ENCODE data around the gene FBXW5.

DNA sequence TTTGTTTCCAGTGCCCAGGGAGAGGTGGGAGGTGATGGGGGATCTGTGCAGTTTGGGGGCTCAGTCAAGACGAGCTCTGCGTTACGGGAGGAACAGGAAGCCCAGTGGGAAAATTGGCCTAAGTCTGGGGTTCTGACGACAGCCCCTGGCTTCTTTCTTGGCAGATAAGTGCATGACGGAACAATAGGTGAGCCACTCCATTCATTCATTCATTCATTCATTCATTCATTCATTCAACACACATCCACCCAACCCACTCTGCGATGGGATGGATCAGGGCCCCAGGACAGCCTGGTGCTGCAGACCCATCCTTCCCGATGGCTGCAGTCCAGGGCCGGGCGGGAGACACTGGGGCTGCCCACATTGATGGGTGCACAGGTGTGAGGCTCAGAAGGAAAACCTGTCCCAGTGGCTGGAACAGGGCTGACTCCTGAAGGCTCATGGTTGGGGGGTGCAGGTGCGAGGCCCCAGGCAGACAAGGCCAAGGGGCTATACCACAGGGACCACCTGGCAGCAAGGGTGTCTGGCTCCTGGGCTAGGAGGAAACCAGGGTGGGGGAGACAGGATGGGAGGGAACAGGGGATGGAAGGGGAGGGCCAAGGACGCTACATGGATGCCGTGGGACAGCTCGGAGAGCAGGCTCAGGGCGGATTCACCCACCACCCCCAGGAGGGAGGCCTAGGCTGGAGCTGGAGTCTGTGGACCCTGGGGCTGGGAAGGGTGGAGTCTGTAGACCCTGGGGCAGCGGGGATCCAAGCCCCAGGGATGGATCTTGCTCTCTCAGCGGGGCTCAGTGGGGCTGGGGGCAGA is 36.3 kb upstream of the FBXW5 start:
- TF ChIP-seq TAF1 (IDR thresholded peaks at IDR 0.05; ENCODE audit: low read depth, low read length) (no peak), POLR2A (IDR thresholded peaks at IDR 0.05; ENCODE audit: low read depth, low read length) (no peak), POLR2AphosphoS5 (IDR thresholded peaks at IDR 0.05; ENCODE audit: low read depth, low read length) (no peak), SPI1 (IDR thresholded peaks at IDR 0.05; ENCODE audit: low read depth, low read length) (no peak), POU2F2 (IDR thresholded peaks at IDR 0.05; ENCODE audit: low read depth, low read length) (no peak), PAX5 (IDR thresholded peaks at IDR 0.05; ENCODE audit: insufficient read depth, low read length, severe bottlenecking) (no peak)

All from GM12891 (cell line).